ENCODE data around the gene ELMOD1.

The ELMOD1 gene

GRCh38 chr11:107713009-107713408, 122.1 kb downstream of the ELMOD1 start:
- Histone ChIP-seq H3K27ac (ENCODE audit: poor library complexity, severe bottlenecking) (no peak overlapping the region), H3K27me3 (ENCODE audit: insufficient read depth, poor library complexity, severe bottlenecking) (no peaks in the 10 kb centered on the region), H3K4me1 (ENCODE audit: insufficient read depth, poor library complexity, severe bottlenecking) (no peaks in the 10 kb centered on the region), H3K4me3 (ENCODE audit: severe bottlenecking) (no peak overlapping the region), H3K9me3 (ENCODE audit: severe bottlenecking) (no peaks in the 10 kb centered on the region), H3K36me3 (ENCODE audit: low read depth) (no peaks in the 10 kb centered on the region)
- DNase-seq (ENCODE audit: low spot score) = no peak
- ATAC-seq (ENCODE audit: low read depth) = no peak
- TF ChIP-seq, protein P1, sequence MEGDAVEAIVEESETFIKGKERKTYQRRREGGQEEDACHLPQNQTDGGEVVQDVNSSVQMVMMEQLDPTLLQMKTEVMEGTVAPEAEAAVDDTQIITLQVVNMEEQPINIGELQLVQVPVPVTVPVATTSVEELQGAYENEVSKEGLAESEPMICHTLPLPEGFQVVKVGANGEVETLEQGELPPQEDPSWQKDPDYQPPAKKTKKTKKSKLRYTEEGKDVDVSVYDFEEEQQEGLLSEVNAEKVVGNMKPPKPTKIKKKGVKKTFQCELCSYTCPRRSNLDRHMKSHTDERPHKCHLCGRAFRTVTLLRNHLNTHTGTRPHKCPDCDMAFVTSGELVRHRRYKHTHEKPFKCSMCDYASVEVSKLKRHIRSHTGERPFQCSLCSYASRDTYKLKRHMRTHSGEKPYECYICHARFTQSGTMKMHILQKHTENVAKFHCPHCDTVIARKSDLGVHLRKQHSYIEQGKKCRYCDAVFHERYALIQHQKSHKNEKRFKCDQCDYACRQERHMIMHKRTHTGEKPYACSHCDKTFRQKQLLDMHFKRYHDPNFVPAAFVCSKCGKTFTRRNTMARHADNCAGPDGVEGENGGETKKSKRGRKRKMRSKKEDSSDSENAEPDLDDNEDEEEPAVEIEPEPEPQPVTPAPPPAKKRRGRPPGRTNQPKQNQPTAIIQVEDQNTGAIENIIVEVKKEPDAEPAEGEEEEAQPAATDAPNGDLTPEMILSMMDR (IDR thresholded peaks at IDR 0.05; ENCODE audit: poor library complexity, severe bottlenecking) = no peak
